ENCODE measurements around the gene ZSWIM6.

ZSWIM6 gene

GRCh38 chr5:61307611-61308010 is 24.4 kb upstream of the ZSWIM6 start:
- Histone ChIP-seq H3K9ac (ENCODE audit: low read length) (no peak overlapping the region), H3K4me2 (ENCODE audit: low read length) (no peak overlapping the region), H3K36me3 (ENCODE audit: insufficient read depth, low read length) (no peaks in the 10 kb centered on the region), H3K27me3 (ENCODE audit: insufficient read depth, low read length) (no peaks in the 10 kb centered on the region), H2AFZ (ENCODE audit: low read length) (no peak overlapping the region), H3K79me2 (ENCODE audit: insufficient read depth, low read length) (no peaks in the 10 kb centered on the region), H3F3A (ENCODE audit: insufficient read depth, low read length) (no peaks in the 10 kb centered on the region), H3K4me3 (ENCODE audit: low read depth, low read length, poor library complexity, severe bottlenecking) (no peak overlapping the region), H3K9me3 (ENCODE audit: low read length) (no peaks in the 10 kb centered on the region), H3K4me1 (ENCODE audit: insufficient read depth, low read length, severe bottlenecking) (no peaks in the 10 kb centered on the region), H4K20me1 (ENCODE audit: insufficient read depth, low read length) (no peaks in the 10 kb centered on the region), H3K9me2 (ENCODE audit: low read depth, low read length) (no peaks in the 10 kb centered on the region), H3K27ac (ENCODE audit: low read depth, low read length, poor library complexity, severe bottlenecking) (no peak overlapping the region)
- TF ChIP-seq EZH2 (IDR thresholded peaks at IDR 0.05; ENCODE audit: borderline replicate concordance, low read length) (no peak), CTCF (IDR thresholded peaks at IDR 0.05; ENCODE audit: low read length) (no peak)

- Histone ChIP-seq H3K4me2 (ENCODE audit: low read length) (no peak overlapping the region), H3K9me3 (ENCODE audit: low read length) (no peaks in the 10 kb centered on the region), H3K36me3 (ENCODE audit: insufficient read depth, low read length) (no peaks in the 10 kb centered on the region), H3K27me3 (ENCODE audit: insufficient read depth, low read length) (no peaks in the 10 kb centered on the region), H3K4me1 (ENCODE audit: insufficient read depth, low read length, severe bottlenecking) (no peaks in the 10 kb centered on the region), H3K9ac (ENCODE audit: low read length) (no peak overlapping the region), H3K9me2 (ENCODE audit: low read depth, low read length) (no peaks in the 10 kb centered on the region), H2AFZ (ENCODE audit: low read length) (no peak overlapping the region), H3K27ac (ENCODE audit: low read depth, low read length, poor library complexity, severe bottlenecking) (no peak overlapping the region), H4K20me1 (ENCODE audit: insufficient read depth, low read length) (no peaks in the 10 kb centered on the region), H3K79me2 (ENCODE audit: insufficient read depth, low read length) (no peaks in the 10 kb centered on the region), H3F3A (ENCODE audit: insufficient read depth, low read length) (no peaks in the 10 kb centered on the region), H3K4me3 (ENCODE audit: low read depth, low read length, poor library complexity, severe bottlenecking) (no peak overlapping the region)
- TF ChIP-seq EZH2 (IDR thresholded peaks at IDR 0.05; ENCODE audit: borderline replicate concordance, low read length) (no peak), CTCF (IDR thresholded peaks at IDR 0.05; ENCODE audit: low read length) (no peak)
Measured at GRCh38 chr5:61308712-61309111, 23.3 kb upstream of the ZSWIM6 start.

GRCh38 chr5:61309115-61309514 is 22.9 kb upstream of the ZSWIM6 start:
- no peak for TF ChIP-seq EZH2 (IDR thresholded peaks at IDR 0.05; ENCODE audit: borderline replicate concordance, low read length)
- TF ChIP-seq CTCF (IDR thresholded peaks at IDR 0.05; ENCODE audit: low read length), result no peak

More at GRCh38 chr5:61309115-61309514, 22.9 kb upstream of the ZSWIM6 start:
- no peaks in the 10 kb centered on the region for H3K9me3 ChIP-seq (ENCODE audit: low read length)
- H3F3A ChIP-seq (ENCODE audit: insufficient read depth, low read length), result no peaks in the 10 kb centered on the region
- H3K4me1 ChIP-seq (ENCODE audit: insufficient read depth, low read length, severe bottlenecking), result no peaks in the 10 kb centered on the region
- H3K9me2 ChIP-seq (ENCODE audit: low read depth, low read length), result no peaks in the 10 kb centered on the region
- H3K79me2 ChIP-seq (ENCODE audit: insufficient read depth, low read length), result no peaks in the 10 kb centered on the region
- H4K20me1 ChIP-seq (ENCODE audit: insufficient read depth, low read length), result no peaks in the 10 kb centered on the region
- no peaks in the 10 kb centered on the region for H3K27me3 ChIP-seq (ENCODE audit: insufficient read depth, low read length)
- no peak overlapping the region for H3K4me3 ChIP-seq (ENCODE audit: low read depth, low read length, poor library complexity, severe bottlenecking)
- no peaks in the 10 kb centered on the region for H3K36me3 ChIP-seq (ENCODE audit: insufficient read depth, low read length)
- H2AFZ ChIP-seq (ENCODE audit: low read length), result no peak overlapping the region
- H3K27ac ChIP-seq (ENCODE audit: low read depth, low read length, poor library complexity, severe bottlenecking), result no peak overlapping the region
- H3K9ac ChIP-seq (ENCODE audit: low read length), result no peak overlapping the region
- no peak overlapping the region for H3K4me2 ChIP-seq (ENCODE audit: low read length)
